Suppressor macrophage treated with lipopolysaccharide for 4 hours (primary cell): ENCODE results near the gene ZNF296.

Experiments used
- DNase-seq: peaks from one replicate; pipeline ENCODE4 v3.0.0-alpha.2; 2020

Gene ZNF296

DNA sequence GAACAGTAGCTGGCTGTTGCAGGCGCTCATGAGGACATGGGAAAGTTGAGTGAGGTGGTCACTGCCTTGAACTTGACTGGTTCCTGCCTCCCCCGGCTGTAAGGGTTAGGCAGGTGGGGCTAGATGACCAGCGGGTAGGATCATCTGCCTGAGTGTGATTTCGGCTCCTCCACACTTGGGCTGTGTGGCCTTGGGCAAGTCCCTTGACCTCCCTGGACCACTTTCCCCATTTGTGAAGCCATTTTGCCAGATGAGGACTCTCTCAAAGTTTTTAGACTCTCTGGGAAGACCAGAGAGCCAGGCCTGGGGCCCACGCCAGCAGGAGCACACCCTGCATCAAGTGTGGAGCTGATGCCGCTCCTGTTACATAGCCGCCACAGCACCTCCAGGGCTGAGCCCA lies 26.2 kb upstream of the ZNF296 start:
- DNase-seq = no peak

DNA sequence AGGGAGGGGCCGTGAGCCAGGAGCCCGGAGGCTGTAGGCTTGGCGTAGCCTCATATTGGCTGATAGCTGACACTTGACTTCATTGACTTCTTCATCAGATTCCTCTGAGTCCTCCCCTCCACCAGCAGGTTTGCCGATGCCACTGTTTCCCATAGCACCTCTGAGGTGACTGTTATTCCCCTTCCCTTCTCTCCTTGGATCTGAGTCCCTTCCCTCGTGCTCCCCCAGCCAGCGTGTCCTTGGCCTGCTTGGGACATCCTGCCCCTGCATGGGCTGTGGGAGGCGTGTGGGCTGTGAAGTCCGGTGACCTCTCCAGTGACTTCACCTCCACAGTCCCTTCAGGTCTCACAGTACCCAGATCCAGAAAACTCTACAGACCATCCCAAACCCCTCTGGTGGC lies 25.5 kb upstream of the ZNF296 start:
- DNase-seq = no peak

DNA sequence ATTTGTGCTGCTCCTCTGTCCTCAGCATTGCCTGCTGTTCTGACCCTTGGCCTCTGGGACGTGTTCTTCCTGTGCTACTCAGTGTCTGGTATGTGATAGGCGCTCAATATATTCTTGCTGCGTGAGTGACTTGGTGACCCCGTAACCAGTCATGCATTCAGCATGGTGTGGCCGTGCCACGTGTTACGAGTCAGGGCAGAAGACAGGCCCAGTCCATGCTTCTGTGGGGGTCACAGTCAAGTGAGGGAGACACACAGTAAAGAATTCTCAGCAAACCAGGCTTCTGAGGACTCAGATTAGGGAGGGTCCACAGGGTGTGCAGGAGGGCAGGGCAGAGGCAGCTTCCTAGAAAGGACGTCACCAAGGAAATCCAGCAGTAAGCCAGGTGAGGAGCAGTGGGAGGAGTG lies 24.6 kb upstream of the ZNF296 start:
- no peak for DNase-seq

DNA sequence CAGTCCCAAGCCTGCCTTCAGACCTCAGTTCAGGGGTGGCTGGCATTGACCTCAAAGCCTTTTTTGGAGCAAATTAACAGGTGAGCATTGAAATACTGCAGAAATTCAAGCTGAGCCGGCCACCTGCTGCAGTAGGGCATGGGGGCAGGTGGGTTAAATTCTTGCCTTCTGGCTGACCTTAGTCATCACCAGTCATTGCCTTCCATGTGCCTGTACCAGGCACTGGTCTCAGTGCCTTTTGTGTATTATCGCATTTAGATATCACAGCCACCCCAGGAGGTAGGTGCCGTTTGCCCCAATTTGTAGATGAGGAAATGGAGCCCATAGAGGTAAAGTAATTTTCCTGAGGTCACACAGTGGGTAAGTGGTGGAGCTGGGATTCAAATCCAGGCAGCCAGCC lies 23.9 kb upstream of the ZNF296 start:
- DNase-seq = no peak

DNA sequence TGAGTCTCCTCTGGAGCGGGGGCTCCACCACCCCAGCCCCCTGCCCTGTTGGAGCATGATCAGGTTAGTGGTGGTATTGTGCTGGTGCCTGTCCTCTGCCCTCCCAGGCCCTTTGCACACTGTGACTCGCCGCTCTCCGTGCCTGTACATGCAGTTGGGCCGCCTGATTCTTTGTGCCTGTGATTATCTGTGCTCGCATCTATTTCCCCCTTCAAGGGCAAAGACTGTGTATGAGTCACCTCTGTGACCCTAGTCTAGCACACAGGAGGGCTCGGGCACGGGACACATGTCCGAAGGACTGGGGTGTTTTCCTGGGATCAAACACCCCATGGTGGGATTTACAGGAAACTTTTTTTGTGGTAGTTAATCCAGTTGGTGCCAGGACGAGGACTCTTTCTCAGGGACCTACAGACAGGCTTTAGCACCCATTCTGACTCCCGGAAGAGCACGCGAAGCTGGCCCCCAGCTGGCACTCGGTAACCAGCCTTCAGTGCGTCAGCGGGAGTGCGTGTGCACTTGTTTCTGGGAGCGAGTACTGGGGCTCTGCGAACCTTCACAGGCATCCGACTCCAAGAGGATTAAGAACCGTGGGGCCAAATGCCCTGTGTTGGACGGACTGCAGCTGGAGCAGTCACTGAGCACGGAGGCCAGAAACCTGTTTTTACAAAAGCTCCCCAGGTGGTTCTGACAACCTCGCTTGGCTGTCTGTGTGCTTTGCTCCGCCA lies 23.4 kb upstream of the ZNF296 start:
- no peak for DNase-seq

DNA sequence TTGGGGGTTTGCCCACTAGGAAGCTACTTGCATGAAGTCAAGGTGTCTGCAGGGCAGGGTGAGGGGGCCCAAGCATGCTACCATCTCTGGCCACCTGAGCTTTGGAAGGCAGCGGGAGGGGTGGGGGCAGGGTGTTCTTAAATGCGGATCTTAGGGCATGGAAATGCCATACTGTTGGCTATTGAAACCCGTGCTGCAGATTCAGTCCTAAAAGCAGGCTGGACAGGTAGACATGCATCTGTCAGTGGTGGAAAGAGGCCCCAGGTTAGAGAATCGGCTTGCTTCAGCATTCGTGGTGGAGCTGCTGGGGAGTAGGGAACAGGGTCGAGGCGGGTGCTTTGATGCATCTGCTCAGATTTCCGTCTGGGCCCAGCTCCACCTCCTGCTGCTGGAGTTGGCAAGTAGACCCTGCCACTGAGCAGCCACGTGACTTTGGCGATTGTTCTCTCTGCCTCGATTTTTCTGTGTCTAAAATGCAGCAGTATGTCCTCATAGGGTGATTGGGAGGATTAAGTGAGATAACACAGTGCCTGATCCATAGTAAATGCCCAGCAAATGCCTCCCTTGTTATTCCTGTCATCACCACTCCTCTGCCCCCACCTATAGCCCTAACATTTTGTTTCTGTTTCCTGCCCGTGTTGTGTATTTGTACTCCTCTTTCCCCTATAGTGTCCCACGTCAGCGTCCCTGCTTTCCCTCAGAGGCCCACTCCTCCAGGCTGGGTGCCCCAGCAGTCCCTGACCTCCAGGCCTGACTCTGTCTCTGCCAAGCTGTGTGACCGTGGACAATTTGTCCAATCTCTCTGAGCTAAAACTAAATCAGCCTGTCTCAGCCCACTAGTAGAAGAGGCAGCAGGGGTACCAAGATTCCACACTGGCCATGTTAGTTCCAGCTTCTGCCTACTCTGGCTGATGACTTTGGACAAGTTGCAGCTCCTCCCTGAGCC lies 22.5 kb upstream of the ZNF296 start:
- no peak for DNase-seq

DNA sequence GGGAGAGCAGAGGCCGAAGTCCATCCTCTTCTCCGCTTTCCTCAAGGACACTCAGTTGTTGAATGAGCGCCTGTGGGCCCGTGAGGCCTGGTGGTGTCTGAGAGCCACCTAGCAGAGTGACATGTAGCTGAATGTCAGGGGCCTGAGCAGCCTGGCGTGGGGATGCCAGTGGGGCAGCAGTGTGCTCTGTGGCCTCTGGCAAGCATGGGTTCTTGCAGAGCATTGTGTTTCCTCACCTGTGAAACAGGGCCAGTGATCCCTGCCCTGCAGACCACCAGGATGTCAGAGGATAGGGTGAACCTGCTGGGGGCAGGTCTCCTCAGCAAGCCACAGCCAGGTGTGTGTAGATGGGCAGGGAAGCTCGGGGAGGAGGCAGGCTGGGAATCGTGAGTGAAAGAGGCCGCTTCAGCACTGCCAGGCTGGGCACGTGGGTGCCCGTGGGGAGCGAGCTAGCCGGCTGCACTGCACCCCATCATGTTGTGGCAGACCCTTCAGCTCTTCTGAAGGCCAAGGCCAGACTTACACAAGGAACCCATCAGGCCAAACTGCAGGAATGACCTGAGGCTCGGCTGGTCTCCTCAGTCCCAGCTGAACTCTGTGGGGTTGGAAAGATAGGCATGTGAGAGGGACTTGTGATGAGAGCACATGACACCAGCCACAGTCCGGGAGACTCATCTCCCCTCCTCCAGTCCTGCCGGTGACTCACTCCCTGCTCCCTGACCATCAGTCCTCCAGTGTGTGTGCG lies 21.7 kb upstream of the ZNF296 start:
- peak; percentile 91 for DNase-seq

DNA sequence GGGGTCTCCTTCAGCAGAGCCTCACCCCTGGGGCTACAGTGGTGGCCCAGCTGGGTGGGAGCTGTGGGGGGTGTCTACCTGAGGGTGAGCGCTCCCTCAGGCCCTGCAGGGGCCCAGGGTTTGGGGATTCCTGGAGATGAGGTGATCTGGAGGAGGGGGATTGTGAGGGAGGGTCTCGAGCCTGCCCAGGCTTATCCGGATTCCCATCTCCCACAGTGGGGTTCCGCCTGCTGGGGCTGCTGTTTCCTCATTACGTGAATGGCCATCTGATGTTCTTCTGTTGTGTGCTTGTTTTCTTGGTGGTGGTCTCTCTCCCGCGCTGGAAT lies 21.1 kb upstream of the ZNF296 start:
- no peak for DNase-seq

DNA sequence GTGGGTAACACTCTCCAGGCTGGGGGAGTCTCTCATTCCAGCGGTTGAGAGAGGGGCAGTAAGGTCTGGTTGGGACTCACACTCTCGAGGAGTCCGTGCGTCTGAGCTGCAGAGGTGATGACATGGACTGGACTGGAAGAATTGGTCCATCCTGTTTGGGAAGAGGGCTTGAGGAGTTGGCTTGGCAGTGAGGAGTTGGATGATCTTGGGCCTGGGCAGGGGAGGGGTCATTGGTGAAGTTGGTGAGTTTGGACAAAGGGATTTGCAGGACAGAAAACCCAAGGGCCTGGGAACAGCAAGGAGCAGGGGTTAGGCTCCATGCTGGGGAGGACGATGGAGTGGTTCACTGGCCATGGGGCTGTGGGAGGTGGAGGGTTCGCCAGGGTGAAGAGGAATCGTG lies 20.4 kb upstream of the ZNF296 start:
- no peak for DNase-seq

DNA sequence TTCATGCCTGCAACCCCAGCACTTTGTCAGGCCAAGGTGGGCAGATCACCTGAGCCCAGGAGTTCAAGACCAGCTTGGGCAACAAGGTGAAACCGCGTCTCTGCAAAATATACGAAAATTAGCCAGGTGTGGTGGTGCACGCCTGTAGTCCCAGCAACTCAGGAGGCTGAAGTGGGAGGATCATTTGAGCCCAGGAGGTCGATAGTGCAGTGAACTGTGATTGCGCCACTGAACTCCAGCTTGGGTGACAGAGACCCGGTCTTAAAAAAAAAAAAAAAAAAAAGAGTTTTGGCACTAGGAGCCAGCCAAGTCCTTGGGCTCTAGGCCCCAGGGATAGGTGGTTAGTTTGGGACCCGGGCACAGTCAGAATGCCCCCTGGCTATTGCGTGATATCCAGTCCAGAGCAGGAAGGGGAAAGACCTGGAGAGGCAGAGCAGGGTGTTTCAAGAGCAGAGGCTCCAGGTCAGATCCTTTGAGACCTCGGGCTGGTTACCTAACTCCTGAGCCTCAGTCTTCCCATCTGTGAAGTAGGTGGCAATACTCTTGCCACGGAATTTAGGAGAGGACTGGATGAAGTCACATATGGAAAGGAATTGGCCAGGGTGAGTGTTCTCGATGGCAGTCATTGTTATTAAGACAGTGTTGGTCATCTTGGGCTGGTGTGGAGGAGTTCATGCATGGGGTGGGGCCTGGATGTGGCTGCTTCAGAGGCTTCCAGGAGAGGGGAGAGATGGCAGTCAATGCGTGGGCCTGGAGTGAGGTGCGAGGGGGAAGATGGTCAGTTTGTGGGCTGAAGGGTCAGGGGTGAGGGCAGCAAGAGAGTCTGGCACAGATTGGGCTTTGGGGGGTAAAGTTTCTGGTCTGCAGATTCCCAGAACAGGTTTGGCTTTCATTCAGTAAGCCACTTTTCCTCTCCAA lies 19.5 kb upstream of the ZNF296 start:
- no peak for DNase-seq

DNA sequence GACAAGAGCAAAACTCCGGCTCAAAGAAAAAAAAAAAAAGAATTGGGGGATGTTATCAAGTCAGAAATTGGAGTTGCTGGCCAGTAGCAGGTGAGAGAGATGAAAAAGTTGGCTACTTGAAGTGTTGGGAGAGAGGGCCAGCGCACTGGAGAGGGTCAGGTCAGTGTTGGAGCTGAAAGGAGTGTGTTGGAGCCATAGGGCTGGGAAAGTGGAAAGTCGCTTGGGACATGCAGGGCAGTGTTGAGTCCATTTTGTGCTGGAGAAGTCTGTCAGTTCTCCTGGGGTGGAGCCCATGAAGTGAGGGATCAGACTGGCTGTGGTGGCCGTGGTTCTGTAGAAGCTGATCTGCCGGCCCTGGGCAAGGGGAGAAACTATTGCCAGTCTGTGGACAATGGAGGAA lies 18.4 kb upstream of the ZNF296 start:
- DNase-seq = no peak

DNA sequence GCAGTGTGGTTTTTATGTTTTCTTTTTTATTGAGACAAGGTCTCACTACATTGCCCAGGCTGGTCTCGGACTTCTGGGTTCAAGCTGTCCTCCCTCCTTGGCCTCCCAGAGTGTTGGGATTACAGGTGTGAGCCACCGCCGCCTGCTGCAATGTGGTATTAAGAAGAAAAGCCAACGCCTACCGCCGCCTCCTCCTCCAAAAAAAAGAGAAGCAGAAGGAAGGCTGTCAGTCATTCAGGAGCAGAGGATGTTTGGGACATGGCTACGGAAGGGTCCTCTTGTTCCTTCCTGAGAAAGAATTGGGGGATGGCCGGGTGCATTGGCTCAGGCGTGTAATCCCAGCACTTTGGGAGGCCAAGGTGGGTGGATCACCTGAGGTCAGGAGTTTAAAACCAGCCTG lies 17.9 kb upstream of the ZNF296 start:
- DNase-seq = no peak

DNA sequence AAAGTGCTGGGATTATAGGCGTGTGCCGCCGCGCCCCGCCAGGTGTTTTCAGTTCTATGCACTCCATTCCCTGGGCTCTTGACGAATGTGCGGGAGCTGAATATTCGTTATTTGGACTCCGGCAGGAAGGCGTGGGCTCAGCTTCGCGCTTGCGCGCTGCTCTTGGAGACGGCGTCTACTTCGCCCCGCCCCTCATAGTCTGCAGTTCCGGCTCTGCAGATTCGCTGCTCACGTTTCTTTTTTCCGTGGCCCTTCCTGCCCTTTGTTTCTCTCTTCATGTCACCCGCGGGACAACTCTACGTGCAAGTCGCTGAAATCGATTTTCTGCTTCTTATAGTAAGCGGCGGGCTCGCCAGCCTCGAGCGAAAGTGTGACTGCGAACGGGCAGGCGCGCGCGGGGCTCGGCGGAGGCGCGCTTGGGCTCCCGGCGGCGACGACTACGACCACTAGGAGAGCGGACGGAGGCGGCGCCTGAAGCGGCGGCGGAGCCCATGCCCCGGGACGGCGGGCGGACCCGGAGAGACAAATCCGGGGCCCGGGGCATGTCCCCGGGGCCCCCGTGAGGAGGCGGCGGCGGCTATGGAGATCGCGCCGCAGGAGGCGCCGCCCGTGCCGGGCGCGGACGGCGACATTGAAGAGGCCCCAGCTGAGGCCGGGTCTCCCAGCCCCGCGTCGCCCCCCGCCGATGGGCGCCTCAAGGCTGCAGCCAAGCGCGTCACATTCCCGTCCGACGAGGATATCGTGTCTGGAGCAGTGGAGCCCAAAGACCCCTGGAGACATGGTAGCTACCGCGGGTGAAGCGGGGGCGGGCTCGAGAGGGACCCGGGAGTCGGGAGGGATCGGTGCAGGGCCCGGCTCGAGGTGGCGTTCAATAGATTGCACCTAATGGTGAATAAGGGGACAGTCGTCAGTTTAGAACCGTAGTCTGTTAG lies 16.7 kb upstream of the ZNF296 start, which contains the start of gene PPP1R37:
Gene PPP1R37 (plus strand): TSS at position 433 of the 932 bp plus-strand sequence. CDS start 147 bp downstream, at position 580.
- peak; percentile 98 for DNase-seq

DNA sequence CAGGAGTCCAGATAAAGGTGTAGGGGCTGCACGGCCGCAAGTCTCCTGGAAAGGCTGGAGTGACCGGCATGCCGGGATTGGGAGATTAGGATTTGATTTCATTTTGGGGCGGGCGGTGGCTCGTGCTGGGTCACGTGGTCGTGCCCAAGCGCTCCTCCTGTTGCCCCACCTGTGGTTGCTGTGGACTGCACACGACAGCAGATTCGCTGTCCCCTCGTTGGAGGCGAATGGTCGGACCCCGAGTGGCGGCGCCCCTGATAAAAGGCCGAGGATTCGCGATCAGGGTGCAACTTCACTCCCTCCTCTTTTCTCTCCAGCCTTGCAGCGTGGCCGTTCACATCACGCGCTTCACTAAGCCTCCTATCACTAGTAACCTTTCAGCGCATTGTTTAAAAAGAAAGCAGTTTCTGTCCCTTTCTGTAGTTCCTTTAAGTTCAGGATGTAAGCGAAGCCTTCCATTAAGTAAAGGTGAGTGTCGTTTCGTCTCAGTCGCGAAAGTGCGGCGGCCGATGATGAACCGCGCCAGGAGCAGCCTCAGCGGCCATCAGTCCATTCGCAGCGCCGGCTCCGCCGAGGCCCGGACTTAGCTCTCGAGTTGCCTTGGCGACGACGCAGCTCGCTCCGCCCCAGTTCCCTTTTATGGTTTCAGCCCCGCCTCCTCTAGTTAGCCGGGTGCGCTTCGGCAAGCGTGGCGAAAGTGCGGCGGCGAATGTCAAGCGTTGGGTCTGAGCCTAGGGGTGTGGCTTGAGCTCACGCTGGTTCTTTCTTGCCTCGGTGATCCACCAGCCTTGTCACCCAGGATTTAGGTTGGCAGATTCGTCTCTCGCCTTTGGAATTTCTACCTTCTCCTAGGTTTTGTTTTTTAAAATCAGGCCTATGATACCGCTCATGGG lies 15.0 kb upstream of the ZNF296 start:
- peak; percentile 99 for DNase-seq

DNA sequence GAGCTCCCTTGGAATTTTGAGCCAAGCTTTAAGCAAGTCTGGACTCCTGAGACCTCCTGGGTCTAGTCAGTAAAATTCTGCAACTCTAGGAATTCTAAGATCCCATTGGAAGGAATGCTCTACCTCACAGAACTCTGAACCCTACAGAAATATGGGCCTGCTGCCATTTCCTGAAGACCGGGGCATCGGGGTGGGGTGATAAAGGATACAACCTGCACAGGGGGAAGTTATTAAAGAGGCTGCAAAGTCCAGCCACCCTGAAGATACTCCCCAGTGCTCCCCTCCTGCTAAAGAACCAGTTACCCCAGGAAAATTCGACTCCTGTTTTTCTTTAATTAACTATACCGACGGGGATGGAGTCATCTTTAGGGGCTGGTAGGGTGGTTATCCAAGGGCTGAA lies 14.3 kb upstream of the ZNF296 start:
- no peak for DNase-seq

DNA sequence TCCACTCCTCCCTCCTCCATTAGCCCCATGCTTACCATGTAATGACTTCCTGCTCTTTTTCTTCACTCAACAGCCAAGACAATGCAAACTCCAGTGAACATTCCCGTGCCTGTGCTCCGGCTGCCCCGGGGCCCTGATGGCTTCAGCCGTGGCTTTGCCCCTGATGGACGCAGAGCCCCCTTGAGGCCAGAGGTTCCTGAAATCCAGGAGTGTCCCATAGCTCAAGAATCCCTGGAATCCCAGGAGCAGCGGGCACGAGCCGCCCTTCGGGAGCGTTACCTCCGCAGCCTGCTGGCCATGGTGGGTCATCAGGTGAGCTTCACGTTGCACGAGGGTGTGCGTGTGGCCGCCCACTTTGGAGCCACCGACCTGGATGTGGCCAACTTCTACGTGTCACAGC lies 13.8 kb upstream of the ZNF296 start:
- no peak for DNase-seq

DNA sequence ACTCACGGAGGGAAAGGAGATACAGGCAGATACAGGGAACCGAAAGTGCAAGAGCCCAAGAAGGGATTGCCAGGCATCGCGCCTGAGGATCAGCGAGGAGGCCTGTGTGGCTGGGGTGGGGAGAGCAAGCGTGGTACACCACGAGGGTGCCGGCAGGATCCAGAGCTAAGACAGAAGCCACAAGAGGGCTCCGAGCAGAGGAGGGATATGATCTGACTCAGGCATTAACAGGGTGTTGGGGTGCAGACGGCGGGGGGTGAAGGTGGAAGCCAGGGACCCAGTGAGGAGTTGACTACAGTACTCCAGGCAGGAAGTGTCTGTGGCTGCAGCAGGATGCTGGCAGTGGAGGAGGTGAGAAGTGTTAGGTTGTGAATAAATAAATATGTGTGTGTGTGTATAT lies 11.3 kb upstream of the ZNF296 start:
- peak; percentile 32 for DNase-seq

DNA sequence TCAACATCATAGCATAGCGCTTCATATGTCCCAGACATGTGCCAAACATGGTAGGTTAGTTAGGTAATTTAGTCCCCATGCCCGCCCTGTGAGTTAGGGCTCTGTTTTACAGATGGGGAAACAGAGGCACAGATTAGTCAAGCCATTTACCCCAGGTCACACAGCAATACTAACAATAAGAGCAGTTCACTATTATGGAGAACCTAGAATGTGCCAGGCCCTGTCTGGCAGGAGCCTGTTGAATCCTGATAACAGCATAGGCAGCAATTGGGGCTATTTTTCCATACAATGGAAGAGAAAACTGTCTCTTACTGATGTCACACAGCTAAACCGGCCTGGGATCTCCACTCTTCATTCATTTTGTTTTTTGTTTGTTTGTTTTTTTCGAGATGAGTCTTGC lies 10.2 kb upstream of the ZNF296 start:
- no peak for DNase-seq

DNA sequence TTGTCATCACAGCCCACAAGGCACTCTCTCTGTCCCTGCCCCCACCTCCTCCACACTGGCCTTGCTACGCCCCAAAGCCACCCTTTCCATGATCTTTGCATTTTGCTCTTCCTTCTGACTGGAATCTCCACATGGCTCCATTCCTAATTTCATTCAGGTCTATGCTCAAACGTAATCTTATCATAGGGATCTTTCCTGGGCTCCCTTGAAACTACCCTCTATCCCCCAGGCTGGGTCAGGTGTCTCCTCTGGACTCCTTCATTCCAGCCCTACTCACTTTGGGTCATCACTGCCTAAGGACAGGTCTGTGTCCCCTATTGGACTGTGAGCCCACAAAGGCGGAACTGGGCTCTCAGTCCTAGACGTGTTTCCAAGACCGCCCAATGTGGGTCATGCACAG lies 5.9 kb upstream of the ZNF296 start:
- DNase-seq = no peak

DNA sequence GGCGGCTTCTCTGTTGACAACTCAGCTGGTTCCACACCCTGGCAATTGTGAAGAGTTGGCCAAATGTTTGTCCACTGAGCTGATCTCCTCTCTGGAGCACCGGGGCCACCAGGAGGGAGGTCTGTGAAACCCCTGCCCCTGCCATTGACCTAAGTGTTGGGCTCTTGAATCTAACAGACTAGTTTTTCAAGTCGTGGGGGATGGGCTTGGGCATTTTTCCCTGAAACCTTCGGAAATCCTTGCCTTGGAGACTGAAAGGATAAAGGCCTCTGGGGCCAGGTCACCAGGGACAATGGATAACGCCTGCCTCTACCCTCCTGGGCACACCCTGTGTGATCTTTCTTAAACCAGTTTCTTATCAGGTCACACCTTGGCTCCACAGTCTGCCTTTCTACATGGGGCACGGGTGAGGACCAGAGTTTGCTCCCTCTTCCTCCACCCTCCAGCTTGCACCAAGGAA lies 3.7 kb upstream of the ZNF296 start:
- DNase-seq = no peak
